PC-3 (cell line): ENCODE results near the gene SLC10A7. TPM values are rescaled to one million over a fixed set of nuclear protein-coding genes. Genes with fewer than 3 reads are reported as not detected.

ENCODE experiments used
- ATAC-seq: fragments of 200-7000 bp; cut with Tn5 transposase; 2 replicates; pipeline ENCODE4 v1.9.1; 2020; ENCODE audit warnings: mild to moderate bottlenecking, moderate library complexity
- BruUV-seq: library from RNA; stranded (reverse); fragments of 400-500 nt; replicated peaks from 2 replicates; lab custom pipeline; 2021; lab: Mats Ljungman, UMichigan
- CTCF ChIA-PET: fragments of 300-600 bp; sonication (Branson Sonifier 250); formaldehyde crosslinking; loops from one replicate; lab custom pipeline; 2022; ENCODE audit warnings: antibody characterized with exemption; lab: Charles Lee
- POLR2A ChIA-PET: fragments of 300-600 bp; sonication (Branson Sonifier 250); formaldehyde crosslinking; loops from one replicate; lab custom pipeline; 2022; ENCODE audit warnings: antibody characterized with exemption; ENCODE audit not compliant: unreplicated experiment; lab: Charles Lee
- DNase-seq: peaks from one replicate; pipeline ENCODE4 v3.0.0-alpha.2; 2015
- H2AFZ ChIP-seq: fragments of 300-600 bp; sonication (generic); 2 replicates; pipeline ENCODE4 v1.6.0; 2016; ENCODE audit warnings: antibody characterized with exemption, low read length
- H3F3A ChIP-seq: fragments of 300-600 bp; sonication (generic); one replicate; pipeline ENCODE4 v1.6.0; 2017; ENCODE audit warnings: antibody characterized with exemption, low read length, control low read depth, mild to moderate bottlenecking; ENCODE audit not compliant: unreplicated experiment
- H3K27ac ChIP-seq: fragments of 300-600 bp; sonication (generic); 2 replicates; pipeline ENCODE4 v1.5.1; 2016; ENCODE audit warnings: mild to moderate bottlenecking, low read length
- H3K27me3 ChIP-seq: fragments of 300-600 bp; sonication (generic); 2 replicates; pipeline ENCODE4 v1.6.1; 2016; ENCODE audit warnings: low read length, mixed read lengths
- H3K36me3 ChIP-seq: fragments of 300-600 bp; sonication (generic); 2 replicates; pipeline ENCODE4 v1.6.1; 2016; ENCODE audit warnings: low read depth, mixed run types, low read length, mixed read lengths
- H3K4me1 ChIP-seq: fragments of 300-600 bp; sonication (generic); 2 replicates; pipeline ENCODE4 v1.5.1; 2016; ENCODE audit warnings: low read length; ENCODE audit not compliant: insufficient read depth
- H3K4me2 ChIP-seq: fragments of 300-600 bp; sonication (generic); 2 replicates; pipeline ENCODE4 v1.6.0; 2016; ENCODE audit warnings: low read length
- H3K4me3 ChIP-seq: fragments of 300-600 bp; sonication (generic); 2 replicates; pipeline ENCODE4 v1.5.1; 2016; ENCODE audit warnings: mild to moderate bottlenecking, low read length, mixed read lengths
- H3K79me2 ChIP-seq: fragments of 300-600 bp; sonication (generic); 2 replicates; pipeline ENCODE4 v1.6.1; 2017; ENCODE audit warnings: low read length, mixed read lengths
- H3K9ac ChIP-seq: fragments of 300-600 bp; sonication (generic); 2 replicates; pipeline ENCODE4 v1.6.0; 2016; ENCODE audit warnings: mild to moderate bottlenecking, low read length
- H3K9me2 ChIP-seq: fragments of 300-600 bp; sonication (generic); replicated peaks from 2 replicates; pipeline ENCODE4 v1.6.1; 2016; ENCODE audit warnings: mixed run types, low read length, mixed read lengths
- H3K9me3 ChIP-seq: fragments of 300-600 bp; sonication (generic); 2 replicates; pipeline ENCODE4 v1.6.1; 2016; ENCODE audit warnings: low read length, mixed read lengths
- H4K20me1 ChIP-seq: fragments of 300-600 bp; sonication (generic); 2 replicates; pipeline ENCODE4 v1.6.1; 2016; ENCODE audit warnings: low read length, mixed read lengths
- EZH2 ChIP-seq: fragments of 300-600 bp; sonication (generic); IDR thresholded peaks from one replicate; pipeline ENCODE4 v1.6.1; 2017; ENCODE audit warnings: antibody characterized with exemption, mild to moderate bottlenecking, low read length; ENCODE audit not compliant: unreplicated experiment
- EZH2phosphoT487 ChIP-seq: fragments of 300-600 bp; sonication (generic); IDR thresholded peaks from 2 replicates; pipeline ENCODE4 v1.6.1; 2018; ENCODE audit warnings: mild to moderate bottlenecking, antibody characterized with exemption, low read length, borderline replicate concordance
- intact Hi-C: fragments of 100-400 bp; cut with micrococcal nuclease; formaldehyde crosslinking; loops from 2 replicates; pipeline ENCODE4 v1.9.0; 2023
- total RNA-seq: library from RNA; depleted of rRNA; stranded (reverse); fragments of >200 nt; gene quantifications from 2 replicates; pipeline ENCODE4 v1.2.3, GENCODE V29; 2014
- TF ChIP-seq, protein P1 (sequence below): fragments of 300-600 bp; sonication (generic); conservative IDR thresholded peaks from 2 replicates; pipeline ENCODE4 v1.5.1; 2017; ENCODE audit warnings: antibody characterized with exemption, low read depth, mild to moderate bottlenecking, low read length

Gene SLC10A7
- total RNA-seq, 1 experiment from 2014 or later: 9.1 TPM

DNA sequence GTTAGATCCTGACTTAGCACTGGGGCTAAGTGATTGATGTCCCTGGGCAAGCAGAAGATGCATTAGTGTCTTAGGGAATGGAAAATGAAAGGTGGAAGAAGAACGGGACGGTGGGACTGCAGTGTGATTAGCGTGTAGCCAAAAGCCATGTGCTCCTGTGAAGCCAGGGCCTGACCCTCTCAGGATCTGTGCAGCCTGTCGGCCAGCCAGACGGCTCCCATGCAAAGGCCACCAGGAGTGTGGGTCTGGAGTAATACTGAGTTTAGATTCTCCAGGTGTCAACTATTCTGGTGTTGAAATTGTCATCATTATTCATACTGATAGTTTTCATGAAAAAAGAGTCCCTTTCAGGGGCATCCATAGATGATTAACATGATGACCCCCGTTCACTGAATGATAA is 275.4 kb downstream of the SLC10A7 start:
- ATAC-seq (no peak), DNase-seq (no peak)
- intact Hi-C loops: no loop called here
- H3F3A ChIP-seq: peaks cover 4% of the 10 kb centered on the region
- no peak overlapping the region for H2AFZ ChIP-seq
- ChIA-PET POLR2A (no interaction called here), CTCF (no interaction called here)
- no peak overlapping the region for H3K4me2 ChIP-seq
- no peak for TF ChIP-seq EZH2
- no peak for TF ChIP-seq EZH2phosphoT487
- TF ChIP-seq, protein P1, sequence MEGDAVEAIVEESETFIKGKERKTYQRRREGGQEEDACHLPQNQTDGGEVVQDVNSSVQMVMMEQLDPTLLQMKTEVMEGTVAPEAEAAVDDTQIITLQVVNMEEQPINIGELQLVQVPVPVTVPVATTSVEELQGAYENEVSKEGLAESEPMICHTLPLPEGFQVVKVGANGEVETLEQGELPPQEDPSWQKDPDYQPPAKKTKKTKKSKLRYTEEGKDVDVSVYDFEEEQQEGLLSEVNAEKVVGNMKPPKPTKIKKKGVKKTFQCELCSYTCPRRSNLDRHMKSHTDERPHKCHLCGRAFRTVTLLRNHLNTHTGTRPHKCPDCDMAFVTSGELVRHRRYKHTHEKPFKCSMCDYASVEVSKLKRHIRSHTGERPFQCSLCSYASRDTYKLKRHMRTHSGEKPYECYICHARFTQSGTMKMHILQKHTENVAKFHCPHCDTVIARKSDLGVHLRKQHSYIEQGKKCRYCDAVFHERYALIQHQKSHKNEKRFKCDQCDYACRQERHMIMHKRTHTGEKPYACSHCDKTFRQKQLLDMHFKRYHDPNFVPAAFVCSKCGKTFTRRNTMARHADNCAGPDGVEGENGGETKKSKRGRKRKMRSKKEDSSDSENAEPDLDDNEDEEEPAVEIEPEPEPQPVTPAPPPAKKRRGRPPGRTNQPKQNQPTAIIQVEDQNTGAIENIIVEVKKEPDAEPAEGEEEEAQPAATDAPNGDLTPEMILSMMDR: no peak
- H3K27ac ChIP-seq: no peak overlapping the region
- H3K4me3 ChIP-seq: no peak overlapping the region
- H3K4me1 ChIP-seq: peaks cover 17% of the 10 kb centered on the region
- H4K20me1 ChIP-seq: no peaks in the 10 kb centered on the region
- no peak overlapping the region for H3K9ac ChIP-seq
- H3K27me3 ChIP-seq: no peaks in the 10 kb centered on the region
- no peaks in the 10 kb centered on the region for H3K9me2 ChIP-seq
- H3K9me3 ChIP-seq: no peaks in the 10 kb centered on the region
- TSS peak; percentile 13 for BruUV-seq
- H3K79me2 ChIP-seq: no peaks in the 10 kb centered on the region
- no peaks in the 10 kb centered on the region for H3K36me3 ChIP-seq

DNA sequence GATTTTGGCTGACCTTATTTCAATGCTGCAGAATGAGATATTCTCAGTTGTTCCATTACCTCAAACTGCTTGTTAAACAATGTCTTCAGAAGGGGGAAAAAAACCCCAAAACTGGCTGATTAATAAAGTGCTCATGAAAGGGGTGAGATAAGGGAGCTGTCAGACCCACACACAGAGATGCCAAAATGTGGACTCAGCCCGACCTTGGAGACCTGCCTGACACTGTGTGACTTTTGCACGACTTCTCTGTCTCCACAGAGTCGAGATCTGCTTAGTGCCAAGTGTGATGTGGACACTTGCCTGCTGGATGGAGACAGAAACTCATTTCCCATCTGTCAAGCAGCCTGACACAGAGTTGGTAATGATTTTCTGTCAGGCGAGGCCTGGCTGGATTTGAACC is 275.9 kb downstream of the SLC10A7 start:
- Histone ChIP-seq H3F3A (peaks cover 4% of the 10 kb centered on the region), H3K9me2 (no peaks in the 10 kb centered on the region), H3K27ac (no peak overlapping the region), H2AFZ (no peak overlapping the region), H3K9ac (no peak overlapping the region), H3K9me3 (no peaks in the 10 kb centered on the region), H3K27me3 (no peaks in the 10 kb centered on the region), H3K79me2 (no peaks in the 10 kb centered on the region), H3K4me2 (no peak overlapping the region), H4K20me1 (no peaks in the 10 kb centered on the region), H3K4me1 (peaks cover 21% of the 10 kb centered on the region), H3K36me3 (no peaks in the 10 kb centered on the region), H3K4me3 (no peak overlapping the region)
- POLR2A ChIA-PET: no interaction called here
- CTCF ChIA-PET: interaction anchor here (0.7 kb wide), 1 partner anchor 159 kb away, joined by 3 read pairs; no protein-coding TSS in a partner anchor
- intact Hi-C loops: no loop called here
- ATAC-seq (no peak), DNase-seq (no peak)
- BruUV-seq: no TSS peak
- TF ChIP-seq EZH2phosphoT487: no peak
- TF ChIP-seq, protein P1: no peak
- TF ChIP-seq EZH2: no peak

GRCh38 chr4:146245246-146245645 is 276.5 kb downstream of the SLC10A7 start:
- H3K4me3 ChIP-seq: no peak overlapping the region
- no peak for ATAC-seq
- no TSS peak for BruUV-seq
- intact Hi-C loops: no loop called here
- H3K27me3 ChIP-seq: no peaks in the 10 kb centered on the region
- ChIA-PET POLR2A (no interaction called here), CTCF (interaction anchor here (0.7 kb wide), 1 partner anchor 158 kb away, joined by 3 read pairs; no protein-coding TSS in a partner anchor)
- H3F3A ChIP-seq: peaks cover 4% of the 10 kb centered on the region
- no peak overlapping the region for H2AFZ ChIP-seq
- no peak overlapping the region for H3K4me2 ChIP-seq
- TF ChIP-seq, protein P1: no peak
- TF ChIP-seq EZH2: no peak
- TF ChIP-seq EZH2phosphoT487: no peak
- H3K9ac ChIP-seq: no peak overlapping the region
- no peak overlapping the region for H3K27ac ChIP-seq
- no peaks in the 10 kb centered on the region for H3K79me2 ChIP-seq
- peaks cover 26% of the 10 kb centered on the region for H3K4me1 ChIP-seq
- no peaks in the 10 kb centered on the region for H3K9me2 ChIP-seq
- H3K9me3 ChIP-seq: no peaks in the 10 kb centered on the region
- no peaks in the 10 kb centered on the region for H3K36me3 ChIP-seq
- DNase-seq: no peak
- no peaks in the 10 kb centered on the region for H4K20me1 ChIP-seq
